Esophagus squamous epithelium (tissue), 4 donors: ENCODE measurements around the gene PSD2.

Source experiments
- CTCF ChIP-seq, 6 experiments: fragments of 450-650 bp in 4 of 6; fragments of 200-600 bp in 2 of 6; sonication (generic) in 2 of 6; IDR thresholded peaks; one replicate each; pipeline ENCODE4 v1.5.1; 2016 to 2019; ENCODE audit warnings: antibody characterized with exemption in 6 of 6, mild to moderate bottlenecking in 4 of 6, moderate library complexity in 4 of 6
- POLR2A ChIP-seq, 4 donors: fragments of 450-650 bp; IDR thresholded peaks; one replicate each; pipeline ENCODE4 v1.6.1; 2017; ENCODE audit warnings: antibody characterized with exemption in 4 of 4, mild to moderate bottlenecking in 4 of 4, moderate library complexity in 3 of 4

GRCh38 chr5:139871614-139872013, 76.0 kb downstream of the PSD2 start:
- no peak for TF ChIP-seq CTCF (IDR thresholded peaks at IDR 0.05)
- no peak for TF ChIP-seq POLR2A (IDR thresholded peaks at IDR 0.05)
